ENCODE measurements around the gene FOXN3.
"Not testable (repeated sequence)": the region's sequence is repeated elsewhere in the genome, so short reads cannot be mapped to it uniquely, and the experiment has no call there.

Gene FOXN3

GRCh38 chr14:89129570-89129969 is 287.5 kb downstream of the FOXN3 start:
- no peak for DNase-seq (ENCODE audit: low read depth)

GRCh38 chr14:89128311-89129026 is 288.6 kb downstream of the FOXN3 start:
- no peak for DNase-seq (ENCODE audit: low read depth)

GRCh38 chr14:89126461-89126860 is 290.6 kb downstream of the FOXN3 start:
- no peak for DNase-seq (ENCODE audit: low read depth)

GRCh38 chr14:89125216-89125615 is 291.8 kb downstream of the FOXN3 start:
- DNase-seq (ENCODE audit: low read depth), result no peak

- DNase-seq (ENCODE audit: low read depth), result no peak
These were observed 293.2 kb downstream of the FOXN3 start for GRCh38 chr14:89123851-89124250.

GRCh38 chr14:89123215-89123614 is 293.8 kb downstream of the FOXN3 start:
- no peak for DNase-seq (ENCODE audit: low read depth)

- DNase-seq (ENCODE audit: low read depth), result no peak
These were observed 294.9 kb downstream of the FOXN3 start for GRCh38 chr14:89121968-89122620.

- DNase-seq (ENCODE audit: low read depth), result no peak
These were observed 300.0 kb downstream of the FOXN3 start for GRCh38 chr14:89117012-89117411.

- DNase-seq (ENCODE audit: low read depth), result no peak
These were observed 302.9 kb downstream of the FOXN3 start for GRCh38 chr14:89114109-89114508.

GRCh38 chr14:89112720-89113119 is 304.3 kb downstream of the FOXN3 start:
- no peak for DNase-seq (ENCODE audit: low read depth)

- DNase-seq (ENCODE audit: low read depth), result not testable (repeated sequence)
These were observed 305.1 kb downstream of the FOXN3 start for GRCh38 chr14:89111766-89112543.

GRCh38 chr14:89111232-89111631 is 305.8 kb downstream of the FOXN3 start:
- DNase-seq (ENCODE audit: low read depth), result not testable (repeated sequence)

- DNase-seq (ENCODE audit: low read depth), result no peak
These were observed 306.9 kb downstream of the FOXN3 start for GRCh38 chr14:89110110-89110509.

GRCh38 chr14:89108608-89109007 is 308.4 kb downstream of the FOXN3 start:
- DNase-seq (ENCODE audit: low read depth), result no peak

- DNase-seq (ENCODE audit: low read depth), result no peak
These were observed 309.4 kb downstream of the FOXN3 start for GRCh38 chr14:89107626-89108025.
